ENCODE results near the gene ARHGEF1.

ARHGEF1 gene

GRCh38 chr19:41897820-41898219 is 14.8 kb downstream of the ARHGEF1 start:
- DNase-seq (no peak), ATAC-seq (ENCODE audit: insufficient read depth, low read depth) (no peak)
- Histone ChIP-seq H3K4me2 (ENCODE audit: insufficient read depth, low read length) (no peak overlapping the region), H2AFZ (ENCODE audit: low read depth, low read length) (no peak overlapping the region), H3K9me3 (ENCODE audit: insufficient read depth, low read length, severe bottlenecking) (no peaks in the 10 kb centered on the region), H4K20me1 (ENCODE audit: insufficient read depth, low read length) (peaks cover 41% of the 10 kb centered on the region), H3K36me3 (ENCODE audit: insufficient read depth, low read length) (peaks cover 89% of the 10 kb centered on the region), H3K4me1 (ENCODE audit: insufficient read depth, low read length) (peaks cover 5% of the 10 kb centered on the region; the same call in 1 of the 2 replicates), H3K9ac (ENCODE audit: low read depth, low read length) (no peak overlapping the region), H3K27me3 (ENCODE audit: insufficient read depth, low read length, poor library complexity) (no peaks in the 10 kb centered on the region), H3K4me3 (ENCODE audit: low read depth in 1 of 2, low read length in 2 of 2) (no peak overlapping the region), H3K79me2 (ENCODE audit: insufficient read depth, low read length) (peaks cover 36% of the 10 kb centered on the region), H3K27ac (ENCODE audit: low read length) (no peak overlapping the region)
- TF ChIP-seq, protein P1, sequence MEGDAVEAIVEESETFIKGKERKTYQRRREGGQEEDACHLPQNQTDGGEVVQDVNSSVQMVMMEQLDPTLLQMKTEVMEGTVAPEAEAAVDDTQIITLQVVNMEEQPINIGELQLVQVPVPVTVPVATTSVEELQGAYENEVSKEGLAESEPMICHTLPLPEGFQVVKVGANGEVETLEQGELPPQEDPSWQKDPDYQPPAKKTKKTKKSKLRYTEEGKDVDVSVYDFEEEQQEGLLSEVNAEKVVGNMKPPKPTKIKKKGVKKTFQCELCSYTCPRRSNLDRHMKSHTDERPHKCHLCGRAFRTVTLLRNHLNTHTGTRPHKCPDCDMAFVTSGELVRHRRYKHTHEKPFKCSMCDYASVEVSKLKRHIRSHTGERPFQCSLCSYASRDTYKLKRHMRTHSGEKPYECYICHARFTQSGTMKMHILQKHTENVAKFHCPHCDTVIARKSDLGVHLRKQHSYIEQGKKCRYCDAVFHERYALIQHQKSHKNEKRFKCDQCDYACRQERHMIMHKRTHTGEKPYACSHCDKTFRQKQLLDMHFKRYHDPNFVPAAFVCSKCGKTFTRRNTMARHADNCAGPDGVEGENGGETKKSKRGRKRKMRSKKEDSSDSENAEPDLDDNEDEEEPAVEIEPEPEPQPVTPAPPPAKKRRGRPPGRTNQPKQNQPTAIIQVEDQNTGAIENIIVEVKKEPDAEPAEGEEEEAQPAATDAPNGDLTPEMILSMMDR (IDR thresholded peaks at IDR 0.05; ENCODE audit: borderline replicate concordance, extremely low read depth, low read length, poor library complexity, severe bottlenecking) = no peak
- TF ChIP-seq EZH2 (IDR thresholded peaks at IDR 0.05; ENCODE audit: borderline replicate concordance, low read depth, low read length, severe bottlenecking) = no peak

DNA sequence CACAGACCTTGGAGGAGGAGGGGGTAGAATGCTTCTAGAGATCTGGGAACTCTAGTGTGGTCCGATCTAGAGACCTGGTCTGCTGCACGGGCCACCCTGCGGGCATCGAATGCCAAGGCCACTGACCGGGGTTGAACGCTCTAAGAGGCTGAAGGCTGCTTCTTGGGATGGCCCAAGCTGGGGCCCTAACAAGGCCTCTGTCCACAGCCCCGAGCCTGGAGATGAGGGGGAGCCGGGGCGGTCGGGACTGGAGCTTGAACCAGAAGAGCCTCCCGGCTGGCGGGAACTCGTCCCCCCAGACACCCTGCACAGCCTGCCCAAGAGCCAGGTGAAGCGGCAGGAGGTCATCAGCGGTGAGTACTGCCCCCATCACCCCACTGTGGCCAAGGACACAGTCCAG is 15.3 kb downstream of the ARHGEF1 start:
- no peak for ATAC-seq (ENCODE audit: insufficient read depth, low read depth)
- Histone ChIP-seq H3K9ac (ENCODE audit: low read depth, low read length) (no peak overlapping the region), H3K4me3 (ENCODE audit: low read depth in 1 of 2, low read length in 2 of 2) (no peak overlapping the region), H3K4me2 (ENCODE audit: insufficient read depth, low read length) (no peak overlapping the region), H3K9me3 (ENCODE audit: insufficient read depth, low read length, severe bottlenecking) (no peaks in the 10 kb centered on the region), H3K27me3 (ENCODE audit: insufficient read depth, low read length, poor library complexity) (no peaks in the 10 kb centered on the region), H3K27ac (ENCODE audit: low read length) (no peak overlapping the region), H3K79me2 (ENCODE audit: insufficient read depth, low read length) (peaks cover 34% of the 10 kb centered on the region), H3K36me3 (ENCODE audit: insufficient read depth, low read length) (peaks cover 90% of the 10 kb centered on the region), H2AFZ (ENCODE audit: low read depth, low read length) (no peak overlapping the region), H4K20me1 (ENCODE audit: insufficient read depth, low read length) (peaks cover 40% of the 10 kb centered on the region), H3K4me1 (ENCODE audit: insufficient read depth, low read length) (peaks cover 3% of the 10 kb centered on the region; the same call in 1 of the 2 replicates)
- no peak for TF ChIP-seq EZH2 (IDR thresholded peaks at IDR 0.05; ENCODE audit: borderline replicate concordance, low read depth, low read length, severe bottlenecking)
- TF ChIP-seq, protein P1 (IDR thresholded peaks at IDR 0.05; ENCODE audit: borderline replicate concordance, extremely low read depth, low read length, poor library complexity, severe bottlenecking) = no peak
- DNase-seq = no peak

DNA sequence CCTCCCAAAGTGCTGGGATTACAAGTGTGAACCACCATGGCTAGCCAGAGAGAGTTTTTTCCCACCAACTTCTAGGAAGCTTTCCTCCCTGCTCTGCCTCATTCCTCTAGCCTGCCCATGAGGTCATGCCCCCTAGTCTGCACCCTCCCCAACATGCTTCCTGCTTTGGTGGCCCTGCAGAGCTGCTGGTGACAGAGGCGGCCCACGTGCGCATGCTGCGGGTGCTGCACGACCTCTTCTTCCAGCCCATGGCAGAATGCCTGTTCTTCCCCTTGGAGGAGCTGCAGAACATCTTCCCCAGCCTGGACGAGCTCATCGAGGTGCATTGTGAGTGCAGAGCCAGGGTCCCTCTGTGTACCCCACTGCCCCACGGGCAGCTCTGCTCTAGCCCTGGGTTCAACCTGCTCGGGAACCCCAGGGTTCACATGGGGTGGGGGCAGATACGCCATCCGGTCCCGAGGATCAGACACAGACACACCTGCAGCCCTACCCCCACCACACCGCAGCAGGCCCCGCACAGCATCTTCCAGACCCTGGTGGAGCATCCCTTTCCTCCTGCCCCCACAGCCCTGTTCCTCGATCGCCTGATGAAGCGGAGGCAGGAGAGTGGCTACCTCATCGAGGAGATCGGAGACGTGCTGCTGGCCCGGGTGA is 18.9 kb downstream of the ARHGEF1 start:
- no peak for ATAC-seq (ENCODE audit: insufficient read depth, low read depth)
- Histone ChIP-seq H3K4me2 (ENCODE audit: insufficient read depth, low read length) (no peak overlapping the region), H3K27ac (ENCODE audit: low read length) (no peak overlapping the region), H3K36me3 (ENCODE audit: insufficient read depth, low read length) (peaks cover 96% of the 10 kb centered on the region), H3K4me3 (ENCODE audit: low read depth in 1 of 2, low read length in 2 of 2) (no peak overlapping the region), H3K9me3 (ENCODE audit: insufficient read depth, low read length, severe bottlenecking) (no peaks in the 10 kb centered on the region), H3K9ac (ENCODE audit: low read depth, low read length) (no peak overlapping the region), H4K20me1 (ENCODE audit: insufficient read depth, low read length) (peaks cover 42% of the 10 kb centered on the region), H3K4me1 (ENCODE audit: insufficient read depth, low read length) (peaks cover 3% of the 10 kb centered on the region; the same call in 1 of the 2 replicates), H2AFZ (ENCODE audit: low read depth, low read length) (no peak overlapping the region), H3K27me3 (ENCODE audit: insufficient read depth, low read length, poor library complexity) (no peaks in the 10 kb centered on the region), H3K79me2 (ENCODE audit: insufficient read depth, low read length) (peaks cover 14% of the 10 kb centered on the region)
- DNase-seq = no peak
- TF ChIP-seq EZH2 (IDR thresholded peaks at IDR 0.05; ENCODE audit: borderline replicate concordance, low read depth, low read length, severe bottlenecking) = no peak
- TF ChIP-seq, protein P1 (IDR thresholded peaks at IDR 0.05; ENCODE audit: borderline replicate concordance, extremely low read depth, low read length, poor library complexity, severe bottlenecking) = no peak
